ENCODE data around the gene AGPAT2.
A peak's percentile ranks its signal among the peaks of the same experiment; 100 is the strongest.

DNA sequence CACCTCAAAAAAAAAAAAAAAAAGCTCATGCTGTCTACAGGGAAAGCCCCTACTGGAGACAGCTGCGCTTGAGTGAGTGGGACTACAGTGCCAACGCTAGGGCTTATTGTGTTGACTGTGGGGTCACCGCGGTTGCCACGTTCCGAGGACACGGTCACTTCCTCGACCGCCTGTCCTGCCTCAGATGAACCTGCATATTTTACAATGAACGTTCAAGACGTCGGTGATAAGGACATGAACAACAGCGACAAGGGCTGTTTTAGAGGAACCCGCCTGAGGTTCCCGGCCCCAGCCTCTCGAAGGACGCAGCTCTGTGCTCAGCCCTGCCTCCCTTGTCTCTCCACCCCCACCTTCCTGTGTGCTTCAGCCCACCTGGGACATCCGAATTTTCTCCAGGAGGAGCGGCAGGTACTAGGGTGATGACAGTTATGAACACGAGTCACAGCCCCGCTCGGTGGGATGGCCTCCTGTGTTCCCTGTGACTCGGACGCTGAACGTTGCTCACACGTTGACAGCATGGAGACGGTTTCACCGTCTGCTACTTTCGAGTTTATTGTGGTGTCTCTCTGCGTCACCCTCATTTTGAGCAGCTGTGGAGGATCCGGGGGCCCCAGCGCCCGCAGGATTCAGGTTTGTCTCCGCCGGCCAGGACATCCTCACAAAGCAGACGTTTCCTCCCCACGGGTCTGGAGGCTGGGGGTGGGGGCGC lies 13.9 kb upstream of the AGPAT2 start:
- TF ChIP-seq PAX5 (IDR thresholded peaks at IDR 0.05; ENCODE audit: insufficient read depth, low read length, severe bottlenecking) (no peak), POLR2A (IDR thresholded peaks at IDR 0.05; ENCODE audit: low read depth, low read length) (peak; percentile 73)
